ENCODE measurements around the gene HOTAIR.

The HOTAIR gene

DNA sequence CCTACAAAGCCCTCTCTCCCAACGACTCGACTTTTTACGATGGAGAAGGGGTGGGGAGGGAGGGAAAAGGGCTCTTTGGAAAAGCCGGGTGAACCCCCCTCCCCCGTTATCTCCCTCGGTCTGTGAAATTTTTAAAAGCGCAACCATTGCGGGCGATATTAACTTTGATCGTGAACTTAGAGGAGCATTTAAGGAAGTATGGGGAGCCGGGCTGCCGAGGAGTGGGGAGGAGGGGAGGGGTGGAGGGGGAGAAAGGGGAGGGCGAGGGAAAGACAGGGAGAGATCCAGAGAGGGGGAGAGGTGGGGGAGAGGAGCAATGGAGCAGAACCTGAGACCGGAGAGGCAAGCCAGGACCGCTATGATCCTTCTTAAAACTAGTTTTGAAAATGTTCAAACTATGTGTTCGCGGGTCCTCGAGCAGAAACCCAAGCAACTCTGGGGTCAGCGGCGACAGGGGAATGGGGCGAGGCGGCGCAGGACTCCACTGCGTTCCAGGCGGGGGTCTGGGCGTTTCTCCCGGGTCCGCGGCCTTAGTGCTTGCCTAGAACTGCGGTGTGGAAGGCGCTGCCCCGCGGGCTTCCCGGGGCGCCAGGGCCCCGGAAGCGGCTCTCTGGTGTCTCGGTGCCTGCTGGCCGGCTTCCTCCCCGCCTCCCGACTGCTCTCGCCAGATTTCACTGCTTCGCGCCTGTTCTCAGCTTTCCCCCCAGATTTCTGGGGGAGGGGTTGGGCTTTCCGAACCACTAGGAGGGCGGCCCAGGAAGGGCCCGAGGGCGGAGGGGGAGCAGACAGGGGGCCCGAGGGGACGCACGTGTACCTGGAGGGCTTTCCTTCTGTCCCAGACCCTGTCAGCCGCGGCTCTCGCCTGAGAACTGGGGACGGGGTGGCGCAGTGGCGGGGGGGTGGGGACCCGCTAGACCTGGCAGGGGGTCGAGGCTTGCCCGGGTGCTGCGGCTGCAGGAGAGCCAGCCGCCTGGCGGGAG lies at the start of gene HOTAIR:
TSS of gene HOTAIR (minus strand) at position 871 of the 980 bp plus-strand sequence.
- DNase-seq, result no peak

- DNase-seq, result no peak
Observed at GRCh38 chr12:54024127-54024526, 49.4 kb upstream of the HOTAIR start.

GRCh38 chr12:54022960-54023884 lies 48.5 kb upstream of the HOTAIR start:
- DNase-seq, result no peak

DNA sequence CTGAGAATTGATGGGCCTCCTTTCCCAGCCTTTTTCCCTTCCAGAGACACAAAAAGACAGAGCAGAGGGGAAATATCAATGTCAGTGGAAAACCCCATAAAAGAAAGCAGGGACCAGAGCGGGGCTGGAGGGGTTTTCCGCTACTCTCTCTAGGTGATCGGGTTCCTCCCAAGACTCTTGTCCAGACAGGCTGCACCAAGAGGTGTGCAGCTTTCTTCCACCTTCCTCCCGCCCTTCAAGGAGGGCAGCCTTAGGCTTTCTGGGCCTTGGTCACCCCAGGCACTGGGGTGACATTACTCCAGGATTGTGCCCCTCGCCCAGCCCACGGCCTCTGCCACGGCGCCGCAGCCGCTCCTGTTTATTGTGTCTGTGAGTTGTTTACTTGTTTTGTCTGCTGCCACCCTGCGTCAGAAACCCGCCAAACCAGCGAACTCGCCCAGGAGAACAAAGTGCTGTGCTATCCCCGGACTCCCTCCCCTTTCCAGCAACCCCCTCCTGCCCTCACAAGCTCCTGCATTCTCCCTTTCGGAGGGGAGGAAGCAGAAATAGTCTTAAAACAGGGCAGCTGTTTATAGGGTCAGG lies 46.8 kb upstream of the HOTAIR start:
- no peak for DNase-seq

DNA sequence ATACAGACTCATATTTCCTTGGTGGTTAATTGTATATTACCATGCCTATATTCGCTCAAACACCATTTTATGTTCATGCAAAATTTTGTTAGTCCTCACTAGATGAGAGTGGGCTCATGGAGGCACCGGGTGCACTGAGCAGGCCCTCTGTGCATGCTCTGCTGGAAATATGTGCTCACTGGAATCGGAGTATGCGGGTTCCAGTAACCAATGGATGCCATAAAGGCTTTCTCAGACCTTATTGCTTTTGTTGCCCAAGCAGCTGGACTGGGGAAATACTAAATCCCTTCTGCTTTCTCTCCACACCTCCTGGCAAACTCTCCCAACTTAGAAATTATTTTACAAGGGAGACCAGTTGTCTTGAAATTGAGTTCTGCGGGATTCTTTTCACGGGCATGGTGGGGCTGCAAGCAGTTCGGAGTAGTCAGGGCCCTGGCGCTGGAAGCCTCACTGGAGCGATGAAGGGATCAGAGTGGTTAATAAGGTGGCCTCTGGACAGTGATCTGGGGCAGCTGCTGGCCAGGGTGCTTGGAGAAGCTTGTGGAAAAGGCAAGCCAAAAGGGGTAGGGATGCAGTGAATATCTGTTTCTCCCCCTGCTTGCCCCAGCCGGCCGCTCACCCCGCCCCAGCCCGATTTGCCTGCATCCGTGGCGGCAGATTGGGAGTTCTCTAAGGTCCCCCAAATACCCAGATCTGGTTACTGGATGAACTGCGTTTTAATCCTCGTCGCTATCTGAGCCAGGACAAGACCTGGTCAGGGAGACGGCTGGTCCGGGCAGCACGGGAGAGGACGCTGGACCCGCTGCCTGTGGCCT lies 46.0 kb upstream of the HOTAIR start:
- no peak for DNase-seq

DNA sequence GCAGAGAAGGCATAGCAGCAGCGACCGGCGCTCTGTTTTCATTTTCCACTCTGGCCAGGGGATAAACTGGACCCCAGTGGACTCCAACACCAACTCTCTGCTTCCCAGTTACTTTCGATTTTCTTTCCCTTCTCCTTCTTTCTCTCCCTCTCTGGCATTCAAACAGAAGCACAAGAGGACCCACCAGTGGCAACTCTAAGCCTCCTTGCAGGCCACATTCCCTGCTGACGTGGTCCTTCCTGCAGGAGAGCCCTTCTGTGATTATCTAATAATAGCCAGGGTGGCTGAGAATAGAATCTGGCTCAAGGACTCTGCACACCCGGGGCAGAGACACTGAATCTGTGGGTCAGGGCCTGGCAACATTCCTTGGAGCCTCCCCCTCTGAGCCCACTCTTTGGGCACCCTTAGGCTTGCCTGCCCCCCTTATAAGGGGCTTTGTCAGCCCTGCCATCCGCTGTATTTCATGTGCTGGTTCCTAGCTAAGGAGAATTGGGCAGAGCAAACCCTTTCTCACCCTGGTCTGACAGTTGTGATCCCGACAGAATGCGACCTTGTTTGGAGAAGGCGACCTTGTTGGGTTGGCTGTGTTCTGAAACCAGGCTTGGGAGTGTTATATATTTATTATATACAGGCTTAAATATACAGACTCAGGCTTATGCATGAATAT lies 45.3 kb upstream of the HOTAIR start:
- peak; percentile 34 for DNase-seq

GRCh38 chr12:54019091-54019811 lies 44.5 kb upstream of the HOTAIR start:
- no peak for DNase-seq

- peak; percentile 19 for DNase-seq
Observed at GRCh38 chr12:54018468-54018984, 43.8 kb upstream of the HOTAIR start.

- DNase-seq, result peak; percentile 88
Observed at GRCh38 chr12:54017878-54018467, 43.2 kb upstream of the HOTAIR start.

DNA sequence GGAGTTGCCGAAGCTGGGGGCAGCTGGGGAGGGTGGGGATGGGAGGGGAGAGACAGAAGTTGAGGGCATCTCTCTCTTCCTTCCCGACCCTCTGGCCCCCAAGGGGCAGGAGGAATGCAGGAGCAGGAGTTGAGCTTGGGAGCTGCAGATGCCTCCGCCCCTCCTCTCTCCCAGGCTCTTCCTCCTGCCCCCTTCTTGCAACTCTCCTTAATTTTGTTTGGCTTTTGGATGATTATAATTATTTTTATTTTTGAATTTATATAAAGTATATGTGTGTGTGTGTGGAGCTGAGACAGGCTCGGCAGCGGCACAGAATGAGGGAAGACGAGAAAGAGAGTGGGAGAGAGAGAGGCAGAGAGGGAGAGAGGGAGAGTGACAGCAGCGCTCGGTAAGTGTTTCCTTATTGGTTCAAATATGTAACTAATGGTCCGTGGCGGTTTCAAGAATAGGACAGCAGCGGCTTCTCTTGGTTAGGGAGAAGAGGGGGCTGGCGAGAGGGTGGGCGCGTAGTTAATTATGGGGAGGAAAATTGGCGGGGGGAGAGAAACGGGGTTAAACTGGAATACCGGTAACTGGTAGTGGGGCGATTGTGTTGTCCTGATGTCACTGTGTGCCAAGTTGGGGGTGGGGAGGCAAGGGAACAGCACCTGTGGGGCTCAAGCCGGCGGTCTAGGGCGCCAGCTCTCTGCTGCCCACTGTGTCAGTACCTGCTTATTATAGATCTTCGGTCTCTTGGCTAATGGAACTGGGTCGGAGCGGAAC lies 42.5 kb upstream of the HOTAIR start:
- DNase-seq, result peak; percentile 80

GRCh38 chr12:54016478-54016964 lies 41.8 kb upstream of the HOTAIR start:
- DNase-seq, result peak; percentile 17

DNA sequence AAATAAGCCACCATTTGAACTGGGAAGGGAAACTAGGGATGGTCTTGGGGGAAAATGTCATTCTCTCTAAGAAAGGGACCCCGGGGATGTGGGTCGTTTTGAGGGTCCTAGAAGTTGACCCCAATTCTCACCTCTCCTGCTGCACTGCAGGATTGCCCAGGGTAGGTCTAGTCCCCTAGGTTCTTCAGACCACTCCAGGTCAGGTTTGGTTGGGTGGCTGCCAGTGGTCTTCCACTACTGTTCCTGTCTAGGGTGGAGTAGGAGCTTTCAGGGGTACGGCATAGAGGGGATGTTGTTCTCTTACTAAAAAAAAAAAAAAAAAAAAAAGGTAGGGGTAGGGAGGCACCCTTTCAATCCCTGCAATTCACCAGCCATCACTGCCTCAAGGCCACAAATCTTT lies 41.3 kb upstream of the HOTAIR start:
- no peak for DNase-seq

GRCh38 chr12:54015018-54015931 lies 40.5 kb upstream of the HOTAIR start:
- DNase-seq, result no peak

DNA sequence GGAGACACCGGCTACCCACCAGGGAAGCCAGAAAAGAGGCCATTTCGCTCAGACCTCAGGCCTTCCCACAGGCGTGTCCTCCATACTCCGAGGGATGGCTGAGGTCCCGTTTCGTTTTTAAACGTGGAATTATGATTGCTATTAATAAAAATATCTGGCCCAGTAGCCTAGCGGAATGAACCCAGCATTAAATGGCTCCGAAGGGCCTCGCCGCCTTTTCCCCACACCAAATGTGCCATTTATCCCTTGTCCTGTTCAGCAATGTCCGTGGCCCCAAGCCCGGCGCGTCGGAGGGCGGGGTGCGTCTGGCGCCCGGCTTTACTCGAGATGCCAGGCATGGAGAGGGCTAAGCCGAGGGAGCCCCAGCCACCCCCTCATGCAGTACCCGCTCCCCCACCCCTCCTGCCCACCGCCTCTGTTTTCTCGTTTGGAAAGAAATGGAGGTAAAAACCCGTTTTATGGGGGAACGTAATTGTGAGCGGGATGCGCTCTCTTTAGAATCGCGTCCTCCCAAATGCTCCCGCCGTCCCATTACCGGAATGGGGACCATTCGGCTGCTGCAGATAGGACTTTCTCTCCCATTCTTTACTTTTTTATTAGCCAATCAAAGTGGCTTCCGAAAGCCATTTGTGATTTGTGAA lies 39.7 kb upstream of the HOTAIR start:
- DNase-seq, result no peak

- DNase-seq, result no peak
Observed at GRCh38 chr12:54012631-54013409, 38.1 kb upstream of the HOTAIR start.

DNA sequence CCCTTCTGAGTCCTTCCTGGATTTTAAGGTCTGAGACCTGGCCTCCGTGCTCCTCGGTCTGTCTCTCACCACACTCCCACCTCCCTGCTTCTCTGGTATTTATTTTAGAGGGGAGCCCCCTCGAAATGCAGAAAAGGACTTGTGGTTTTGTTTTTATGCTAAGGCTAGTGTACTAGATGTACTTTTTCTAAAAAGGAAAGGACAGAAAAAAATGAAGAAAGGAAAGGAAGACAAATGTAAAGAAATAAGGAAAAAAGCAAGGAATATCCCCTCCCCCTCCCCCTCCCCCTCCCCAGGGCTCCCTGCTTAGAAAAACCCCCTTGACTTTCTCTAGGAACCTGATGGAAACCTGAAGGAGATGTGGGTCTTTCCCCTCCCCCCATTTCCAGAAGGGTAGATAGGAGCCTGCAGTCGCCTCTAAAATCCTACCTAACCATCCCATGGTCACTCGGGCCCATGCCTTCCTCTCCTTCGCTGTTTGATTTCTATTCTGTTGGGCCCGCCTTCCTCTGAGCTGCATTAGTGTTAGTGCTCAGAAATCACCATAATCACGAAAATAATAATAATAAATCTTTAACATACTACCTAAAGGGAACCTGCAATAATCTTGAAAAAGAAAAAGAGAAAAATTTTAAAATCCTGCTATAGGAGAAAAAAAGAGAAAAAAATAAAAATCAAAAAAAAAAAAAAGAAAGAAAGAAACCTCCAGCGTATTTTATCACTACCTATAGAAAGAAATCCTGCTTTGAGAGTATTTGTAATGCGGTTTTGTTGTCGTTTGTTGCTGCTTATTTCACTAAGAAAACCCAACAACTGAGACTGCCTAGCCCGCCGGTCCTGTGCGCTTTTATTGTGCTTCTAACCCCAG lies 37.1 kb upstream of the HOTAIR start:
- DNase-seq, result no peak
